ENCODE results near the gene PSTPIP2.
"Not testable (repeated sequence)": the region's sequence is repeated elsewhere in the genome, so short reads cannot be mapped to it uniquely, and the experiment has no call there.

PSTPIP2 gene

DNA sequence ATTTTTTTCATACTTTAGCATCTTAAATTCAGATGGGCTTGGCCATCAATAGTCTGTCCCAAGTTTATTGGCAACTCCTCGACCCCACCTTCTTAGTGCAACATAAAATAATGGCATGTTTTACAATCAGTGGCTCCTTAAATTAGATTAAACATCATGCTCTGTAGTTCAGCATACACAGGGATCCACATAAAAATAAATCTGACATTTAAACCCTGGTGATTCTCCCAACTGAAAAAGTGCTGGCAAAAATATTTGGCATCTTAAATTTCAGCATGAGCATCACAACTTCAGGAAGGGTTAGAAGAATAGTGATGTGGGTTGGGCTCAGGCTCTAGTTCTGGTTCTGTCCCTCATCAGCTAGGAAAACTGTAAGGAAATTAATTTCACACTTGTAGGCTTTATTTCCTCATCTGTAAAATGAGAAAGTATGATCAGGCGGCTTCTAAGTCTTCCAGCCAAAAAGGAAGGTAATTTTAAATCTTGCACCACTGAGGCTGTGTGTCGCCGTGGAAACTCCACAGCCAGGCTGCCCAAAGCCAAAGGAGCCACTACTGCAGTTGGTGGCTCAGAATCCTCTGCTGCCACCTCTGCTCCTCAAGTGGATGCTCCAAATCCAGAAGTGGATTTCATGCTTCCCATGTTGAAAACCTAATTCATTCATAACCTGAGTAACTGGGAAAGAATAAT lies 87.4 kb downstream of the PSTPIP2 start:
- no peaks in the 10 kb centered on the region for H3K27me3 ChIP-seq (ENCODE audit: control insufficient read depth, insufficient read depth, low read length)
- no peaks in the 10 kb centered on the region for H3K9me3 ChIP-seq (ENCODE audit: control insufficient read depth, insufficient read depth, low read length)
- H3K9ac ChIP-seq (ENCODE audit: low read depth, low read length): no peak overlapping the region
- H3K36me3 ChIP-seq (ENCODE audit: control insufficient read depth, insufficient read depth, low read length): no peaks in the 10 kb centered on the region
- H3K4me3 ChIP-seq (ENCODE audit: low read depth, low read length): no peak overlapping the region
- no peak overlapping the region for H3K27ac ChIP-seq (ENCODE audit: low read depth, low read length)
- H3K4me1 ChIP-seq (ENCODE audit: control insufficient read depth, insufficient read depth, low read length): no peaks in the 10 kb centered on the region

GRCh38 chr18:45981821-45982220 lies 90.2 kb downstream of the PSTPIP2 start:
- Histone ChIP-seq H3K27me3 (ENCODE audit: control insufficient read depth, insufficient read depth, low read length) (no peaks in the 10 kb centered on the region), H3K4me1 (ENCODE audit: control insufficient read depth, insufficient read depth, low read length) (no peaks in the 10 kb centered on the region), H3K27ac (ENCODE audit: low read depth, low read length) (no peak overlapping the region), H3K9me3 (ENCODE audit: control insufficient read depth, insufficient read depth, low read length) (no peaks in the 10 kb centered on the region), H3K36me3 (ENCODE audit: control insufficient read depth, insufficient read depth, low read length) (no peaks in the 10 kb centered on the region), H3K4me3 (ENCODE audit: low read depth, low read length) (no peak overlapping the region), H3K9ac (ENCODE audit: low read depth, low read length) (no peak overlapping the region)

- no peaks in the 10 kb centered on the region for H3K4me1 ChIP-seq (ENCODE audit: control insufficient read depth, insufficient read depth, low read length)
- H3K9me3 ChIP-seq (ENCODE audit: control insufficient read depth, insufficient read depth, low read length): no peaks in the 10 kb centered on the region
- no peaks in the 10 kb centered on the region for H3K27me3 ChIP-seq (ENCODE audit: control insufficient read depth, insufficient read depth, low read length)
- H3K4me3 ChIP-seq (ENCODE audit: low read depth, low read length): no peak overlapping the region
- H3K36me3 ChIP-seq (ENCODE audit: control insufficient read depth, insufficient read depth, low read length): no peaks in the 10 kb centered on the region
- no peak overlapping the region for H3K9ac ChIP-seq (ENCODE audit: low read depth, low read length)
- no peak overlapping the region for H3K27ac ChIP-seq (ENCODE audit: low read depth, low read length)
Observed at GRCh38 chr18:45980229-45980628, 91.8 kb downstream of the PSTPIP2 start.

DNA sequence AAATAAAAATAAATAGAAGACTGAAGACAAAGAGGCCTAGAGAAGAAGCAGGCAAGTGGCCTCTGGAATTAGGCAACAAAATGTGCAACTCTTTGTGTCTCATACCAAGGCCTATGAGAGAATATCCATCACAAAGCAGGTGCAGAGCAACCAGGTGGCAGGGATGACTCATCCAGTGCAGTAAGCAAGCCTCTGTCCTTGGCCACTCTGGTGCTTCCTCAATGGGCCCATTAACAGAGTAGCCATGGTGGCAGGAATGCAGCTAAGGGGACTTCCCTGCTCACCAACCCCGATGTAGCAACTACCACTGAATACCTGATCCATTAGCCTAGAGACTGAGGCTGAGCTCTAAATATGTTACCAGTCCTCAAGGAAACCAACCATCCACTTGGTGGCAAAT lies 94.0 kb downstream of the PSTPIP2 start:
- no peak overlapping the region for H3K9ac ChIP-seq (ENCODE audit: low read depth, low read length)
- no peaks in the 10 kb centered on the region for H3K4me1 ChIP-seq (ENCODE audit: control insufficient read depth, insufficient read depth, low read length)
- no peak overlapping the region for H3K27ac ChIP-seq (ENCODE audit: low read depth, low read length)
- H3K36me3 ChIP-seq (ENCODE audit: control insufficient read depth, insufficient read depth, low read length): no peaks in the 10 kb centered on the region
- H3K27me3 ChIP-seq (ENCODE audit: control insufficient read depth, insufficient read depth, low read length): no peaks in the 10 kb centered on the region
- no peak overlapping the region for H3K4me3 ChIP-seq (ENCODE audit: low read depth, low read length)
- H3K9me3 ChIP-seq (ENCODE audit: control insufficient read depth, insufficient read depth, low read length): no peaks in the 10 kb centered on the region

- H3K9ac ChIP-seq (ENCODE audit: low read depth, low read length): no peak overlapping the region
- H3K4me1 ChIP-seq (ENCODE audit: control insufficient read depth, insufficient read depth, low read length): no peaks in the 10 kb centered on the region
- no peaks in the 10 kb centered on the region for H3K27me3 ChIP-seq (ENCODE audit: control insufficient read depth, insufficient read depth, low read length)
- H3K9me3 ChIP-seq (ENCODE audit: control insufficient read depth, insufficient read depth, low read length): no peaks in the 10 kb centered on the region
- H3K36me3 ChIP-seq (ENCODE audit: control insufficient read depth, insufficient read depth, low read length): no peaks in the 10 kb centered on the region
- no peak overlapping the region for H3K27ac ChIP-seq (ENCODE audit: low read depth, low read length)
- no peak overlapping the region for H3K4me3 ChIP-seq (ENCODE audit: low read depth, low read length)
Observed at GRCh38 chr18:45976974-45977373, 95.1 kb downstream of the PSTPIP2 start.

DNA sequence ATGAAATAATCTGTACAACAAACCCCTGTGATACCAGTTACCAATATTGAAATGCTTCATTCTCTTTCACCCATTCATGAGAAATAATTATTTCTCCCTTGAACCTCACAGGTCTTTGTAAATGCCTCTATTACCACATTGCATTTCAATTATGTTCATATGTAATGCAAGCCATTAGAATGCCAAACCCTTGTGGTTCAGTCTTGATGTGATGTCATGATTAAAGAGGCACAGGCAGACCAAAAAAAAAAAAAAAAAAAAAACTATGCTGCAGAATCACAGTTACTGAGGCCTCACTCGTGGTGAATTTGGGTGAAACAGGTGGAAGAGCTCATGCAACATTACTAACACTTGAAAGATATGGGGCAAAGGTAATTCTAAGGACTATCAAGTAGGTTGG lies 95.5 kb downstream of the PSTPIP2 start:
- no peak overlapping the region for H3K27ac ChIP-seq (ENCODE audit: low read depth, low read length)
- H3K9me3 ChIP-seq (ENCODE audit: control insufficient read depth, insufficient read depth, low read length): no peaks in the 10 kb centered on the region
- no peaks in the 10 kb centered on the region for H3K27me3 ChIP-seq (ENCODE audit: control insufficient read depth, insufficient read depth, low read length)
- no peaks in the 10 kb centered on the region for H3K36me3 ChIP-seq (ENCODE audit: control insufficient read depth, insufficient read depth, low read length)
- H3K9ac ChIP-seq (ENCODE audit: low read depth, low read length): no peak overlapping the region
- H3K4me1 ChIP-seq (ENCODE audit: control insufficient read depth, insufficient read depth, low read length): no peaks in the 10 kb centered on the region
- H3K4me3 ChIP-seq (ENCODE audit: low read depth, low read length): no peak overlapping the region

DNA sequence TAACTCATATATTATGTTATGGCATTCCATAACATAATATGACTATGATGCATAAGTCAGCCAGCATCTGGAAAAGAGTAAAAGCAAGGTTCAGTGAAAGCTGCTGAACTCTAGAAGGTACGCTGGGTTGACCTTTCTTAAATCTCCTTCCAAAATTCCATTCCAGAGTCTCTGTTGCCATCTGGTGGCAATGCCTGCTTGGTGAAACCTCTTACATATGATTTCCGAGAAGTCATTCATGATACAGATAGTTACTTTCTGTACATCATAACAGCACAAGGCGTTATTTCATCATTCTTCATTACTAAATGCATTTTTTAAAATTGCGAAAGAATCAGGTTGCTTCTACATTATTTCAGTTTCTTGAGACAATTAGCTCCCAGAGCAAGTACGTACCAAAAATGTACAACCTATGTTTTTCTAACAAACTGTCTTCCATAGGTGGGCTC lies 97.9 kb downstream of the PSTPIP2 start:
- Histone ChIP-seq H3K9ac (ENCODE audit: low read depth, low read length) (no peak overlapping the region), H3K27me3 (ENCODE audit: control insufficient read depth, insufficient read depth, low read length) (no peaks in the 10 kb centered on the region), H3K36me3 (ENCODE audit: control insufficient read depth, insufficient read depth, low read length) (no peaks in the 10 kb centered on the region), H3K4me3 (ENCODE audit: low read depth, low read length) (no peak overlapping the region), H3K4me1 (ENCODE audit: control insufficient read depth, insufficient read depth, low read length) (no peaks in the 10 kb centered on the region), H3K9me3 (ENCODE audit: control insufficient read depth, insufficient read depth, low read length) (no peaks in the 10 kb centered on the region), H3K27ac (ENCODE audit: low read depth, low read length) (no peak overlapping the region)

- peaks cover 6% of the 10 kb centered on the region for H3K27me3 ChIP-seq (ENCODE audit: control insufficient read depth, insufficient read depth, low read length)
- no peaks in the 10 kb centered on the region for H3K4me1 ChIP-seq (ENCODE audit: control insufficient read depth, insufficient read depth, low read length)
- peak within 1 kb of the TSS; percentile 96 for H3K4me3 ChIP-seq (ENCODE audit: low read depth, low read length)
- H3K9me3 ChIP-seq (ENCODE audit: control insufficient read depth, insufficient read depth, low read length): no peaks in the 10 kb centered on the region
- peak within 1 kb of the TSS; percentile 87 for H3K27ac ChIP-seq (ENCODE audit: low read depth, low read length)
- H3K9ac ChIP-seq (ENCODE audit: low read depth, low read length): peak within 1 kb of the TSS; percentile 84
- H3K36me3 ChIP-seq (ENCODE audit: control insufficient read depth, insufficient read depth, low read length): no peaks in the 10 kb centered on the region
Observed at GRCh38 chr18:45967007-45967706, 104.9 kb downstream of the PSTPIP2 start, which contains the start of gene EPG5. TSS of gene EPG5 (minus strand) at chr18:45967329. CDS start at chr18:45967239, 90 bp downstream.

DNA sequence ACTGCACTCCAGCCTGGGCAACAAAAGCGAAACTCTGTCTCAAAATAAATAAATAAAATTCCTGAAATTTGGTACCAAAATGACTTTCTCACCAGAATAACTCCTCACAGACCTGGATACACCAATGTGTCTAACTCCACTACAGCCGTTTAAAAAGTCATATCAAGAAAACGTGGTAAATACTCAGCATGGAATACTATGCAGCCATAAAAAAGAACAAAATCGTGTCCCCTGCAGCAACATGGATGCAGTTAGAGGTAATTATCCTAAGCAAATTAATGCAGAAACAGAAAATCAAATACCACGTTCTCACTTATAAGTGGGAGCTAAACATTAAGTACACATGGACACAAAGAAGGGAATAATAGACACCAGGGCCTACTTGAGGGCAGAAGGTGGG lies 107.1 kb downstream of the PSTPIP2 start:
- H3K9me3 ChIP-seq (ENCODE audit: control insufficient read depth, insufficient read depth, low read length); H3K27me3 ChIP-seq (ENCODE audit: control insufficient read depth, insufficient read depth, low read length); H3K36me3 ChIP-seq (ENCODE audit: control insufficient read depth, insufficient read depth, low read length); H3K27ac ChIP-seq (ENCODE audit: low read depth, low read length); H3K9ac ChIP-seq (ENCODE audit: low read depth, low read length); H3K4me3 ChIP-seq (ENCODE audit: low read depth, low read length); H3K4me1 ChIP-seq (ENCODE audit: control insufficient read depth, insufficient read depth, low read length): not testable (repeated sequence)

GRCh38 chr18:45962866-45963265 lies 109.2 kb downstream of the PSTPIP2 start:
- H3K4me1 ChIP-seq (ENCODE audit: control insufficient read depth, insufficient read depth, low read length): no peaks in the 10 kb centered on the region
- no peak overlapping the region for H3K27ac ChIP-seq (ENCODE audit: low read depth, low read length)
- H3K9me3 ChIP-seq (ENCODE audit: control insufficient read depth, insufficient read depth, low read length): no peaks in the 10 kb centered on the region
- H3K27me3 ChIP-seq (ENCODE audit: control insufficient read depth, insufficient read depth, low read length): peaks cover 4% of the 10 kb centered on the region
- no peaks in the 10 kb centered on the region for H3K36me3 ChIP-seq (ENCODE audit: control insufficient read depth, insufficient read depth, low read length)
- H3K4me3 ChIP-seq (ENCODE audit: low read depth, low read length): no peak overlapping the region
- H3K9ac ChIP-seq (ENCODE audit: low read depth, low read length): no peak overlapping the region

- H3K9me3 ChIP-seq (ENCODE audit: control insufficient read depth, insufficient read depth, low read length): no peaks in the 10 kb centered on the region
- H3K4me3 ChIP-seq (ENCODE audit: low read depth, low read length): no peak overlapping the region
- no peak overlapping the region for H3K9ac ChIP-seq (ENCODE audit: low read depth, low read length)
- H3K27ac ChIP-seq (ENCODE audit: low read depth, low read length): no peak overlapping the region
- H3K4me1 ChIP-seq (ENCODE audit: control insufficient read depth, insufficient read depth, low read length): no peaks in the 10 kb centered on the region
- H3K36me3 ChIP-seq (ENCODE audit: control insufficient read depth, insufficient read depth, low read length): no peaks in the 10 kb centered on the region
- H3K27me3 ChIP-seq (ENCODE audit: control insufficient read depth, insufficient read depth, low read length): no peaks in the 10 kb centered on the region
Observed at GRCh38 chr18:45962461-45962860, 109.6 kb downstream of the PSTPIP2 start.

Measured in HUES48 (cell line).